CD4-positive, alpha-beta T cell treated with Interferon gamma for 1 hour (primary cell): Measurements from ENCODE around the gene GOLGA8J.
"Not testable (repeated sequence)": the region's sequence is repeated elsewhere in the genome, so short reads cannot be mapped to it uniquely, and the experiment has no call there.

Experiments used
- DNase-seq: peaks from one replicate; pipeline ENCODE4 v3.0.0-alpha.2; 2020

The GOLGA8J gene

GRCh38 chr15:30097827-30098226 lies 15.1 kb downstream of the GOLGA8J start:
- DNase-seq, result not testable (repeated sequence)

- not testable (repeated sequence) for DNase-seq
Measured at GRCh38 chr15:30102890-30103289, 20.1 kb downstream of the GOLGA8J start.

GRCh38 chr15:30103941-30104507 lies 21.3 kb downstream of the GOLGA8J start:
- DNase-seq, result not testable (repeated sequence)

- DNase-seq, result not testable (repeated sequence)
Measured at GRCh38 chr15:30110591-30110990, 27.8 kb downstream of the GOLGA8J start.

GRCh38 chr15:30130066-30130465 lies 47.3 kb downstream of the GOLGA8J start:
- not testable (repeated sequence) for DNase-seq

- DNase-seq, result not testable (repeated sequence)
Measured at GRCh38 chr15:30134751-30135150, 52.0 kb downstream of the GOLGA8J start, which contains the start of gene GOLGA8T. GOLGA8T (plus strand) TSS chr15:30135051; CDS start chr15:30135149, 98 bp downstream.
